NB4 (cell line): ENCODE data around the gene ARHGEF7.

Source experiments
- DNase-seq: peaks from one replicate; pipeline ENCODE4 v3.0.0; 2010; ENCODE audit warnings: low read depth
- H3K4me3 ChIP-seq: one replicate; pipeline ENCODE4 v1.5.1; 2011; ENCODE audit warnings: mild to moderate bottlenecking, low read depth, low read length, moderate library complexity
- MYC ChIP-seq: IDR thresholded peaks from 2 replicates; pipeline ENCODE4 v1.6.1; 2011; ENCODE audit warnings: low read depth, low read length
- POLR2A ChIP-seq: IDR thresholded peaks from 2 replicates; pipeline ENCODE4 v1.6.1; 2011; ENCODE audit warnings: mild to moderate bottlenecking; ENCODE audit not compliant: insufficient read length; ENCODE audit errors: extremely low read depth
- TF ChIP-seq, protein P1 (sequence below): IDR thresholded peaks from 2 replicates; pipeline ENCODE4 v1.6.1; 2011; ENCODE audit warnings: low read depth, low read length
- TF ChIP-seq, protein P2 (sequence below): IDR thresholded peaks from one replicate; pipeline ENCODE4 v1.5.1; 2012; ENCODE audit warnings: low read depth, low read length

ARHGEF7 gene

GRCh38 chr13:111302045-111302726, 187.1 kb downstream of the ARHGEF7 start:
- no peak overlapping the region for H3K4me3 ChIP-seq
- DNase-seq: no peak
- TF ChIP-seq POLR2A: no peak
- TF ChIP-seq MYC: no peak
- TF ChIP-seq, protein P1, sequence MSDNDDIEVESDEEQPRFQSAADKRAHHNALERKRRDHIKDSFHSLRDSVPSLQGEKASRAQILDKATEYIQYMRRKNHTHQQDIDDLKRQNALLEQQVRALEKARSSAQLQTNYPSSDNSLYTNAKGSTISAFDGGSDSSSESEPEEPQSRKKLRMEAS: no peak
- TF ChIP-seq, protein P2, sequence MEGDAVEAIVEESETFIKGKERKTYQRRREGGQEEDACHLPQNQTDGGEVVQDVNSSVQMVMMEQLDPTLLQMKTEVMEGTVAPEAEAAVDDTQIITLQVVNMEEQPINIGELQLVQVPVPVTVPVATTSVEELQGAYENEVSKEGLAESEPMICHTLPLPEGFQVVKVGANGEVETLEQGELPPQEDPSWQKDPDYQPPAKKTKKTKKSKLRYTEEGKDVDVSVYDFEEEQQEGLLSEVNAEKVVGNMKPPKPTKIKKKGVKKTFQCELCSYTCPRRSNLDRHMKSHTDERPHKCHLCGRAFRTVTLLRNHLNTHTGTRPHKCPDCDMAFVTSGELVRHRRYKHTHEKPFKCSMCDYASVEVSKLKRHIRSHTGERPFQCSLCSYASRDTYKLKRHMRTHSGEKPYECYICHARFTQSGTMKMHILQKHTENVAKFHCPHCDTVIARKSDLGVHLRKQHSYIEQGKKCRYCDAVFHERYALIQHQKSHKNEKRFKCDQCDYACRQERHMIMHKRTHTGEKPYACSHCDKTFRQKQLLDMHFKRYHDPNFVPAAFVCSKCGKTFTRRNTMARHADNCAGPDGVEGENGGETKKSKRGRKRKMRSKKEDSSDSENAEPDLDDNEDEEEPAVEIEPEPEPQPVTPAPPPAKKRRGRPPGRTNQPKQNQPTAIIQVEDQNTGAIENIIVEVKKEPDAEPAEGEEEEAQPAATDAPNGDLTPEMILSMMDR: no peak

GRCh38 chr13:111303559-111303958, 188.4 kb downstream of the ARHGEF7 start:
- no peak overlapping the region for H3K4me3 ChIP-seq
- no peak for DNase-seq
- TF ChIP-seq, protein P1: no peak
- TF ChIP-seq POLR2A (no peak), MYC (no peak)
- TF ChIP-seq, protein P2: no peak

DNA sequence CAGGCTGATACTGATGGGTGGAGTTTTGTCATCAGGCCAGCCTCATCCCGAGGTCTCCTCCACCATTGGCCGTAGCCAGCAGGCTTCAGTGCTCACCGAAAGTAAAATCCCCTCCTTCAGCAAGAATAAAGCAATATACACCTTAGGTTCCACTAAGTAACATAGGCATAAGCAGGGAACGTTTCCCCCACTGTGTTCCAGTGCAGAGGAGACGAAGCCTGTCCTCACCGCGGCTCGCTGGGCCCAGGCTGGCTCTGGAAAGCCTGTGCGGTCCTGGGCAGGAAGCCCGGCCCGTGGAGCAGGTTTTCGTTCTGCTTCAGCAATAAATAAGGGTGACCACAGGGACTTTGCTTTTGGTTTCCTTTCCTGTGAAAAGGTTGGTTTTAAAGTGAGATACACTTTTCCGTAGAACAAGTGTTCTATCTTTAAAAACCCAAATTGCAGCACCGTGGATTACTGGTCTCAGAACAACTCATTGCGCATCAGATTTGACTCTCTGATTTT, 189.0 kb downstream of the ARHGEF7 start:
- no peak for TF ChIP-seq MYC
- TF ChIP-seq, protein P1: no peak
- TF ChIP-seq, protein P2: no peak
- TF ChIP-seq POLR2A: no peak
- no peak for DNase-seq
- no peak overlapping the region for H3K4me3 ChIP-seq

DNA sequence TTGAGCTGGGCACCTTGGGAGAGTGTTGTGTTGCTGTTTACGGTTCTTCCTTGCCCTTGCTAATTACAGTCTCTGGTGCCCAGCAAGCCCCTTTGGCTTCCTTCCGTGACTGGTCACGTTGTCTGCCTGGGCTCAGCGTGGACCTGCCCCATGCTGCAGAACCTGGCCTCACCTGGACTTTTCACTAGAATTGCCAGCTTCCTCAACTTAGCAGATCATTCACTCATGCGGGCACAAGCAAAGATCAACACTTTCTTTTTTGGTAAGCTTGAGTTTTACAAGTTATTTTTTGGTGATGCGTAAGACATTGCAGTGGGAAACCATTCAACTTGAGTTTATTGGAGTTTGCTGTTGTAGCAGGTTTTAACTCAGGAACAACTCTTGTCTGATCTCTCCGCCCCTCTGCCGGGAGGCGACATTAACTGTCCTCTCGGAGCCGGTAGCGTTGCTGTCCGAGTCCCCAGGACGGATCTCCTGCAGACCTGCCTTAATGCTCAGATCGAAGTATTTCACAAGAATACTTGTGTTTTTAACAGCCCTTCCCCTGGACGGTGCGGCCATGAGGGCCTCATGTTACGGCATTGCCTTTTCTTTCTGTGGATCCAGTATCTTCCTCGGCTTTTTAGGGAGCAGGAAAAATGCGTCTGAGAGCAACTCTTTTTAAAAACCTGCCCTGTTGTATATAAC, 189.6 kb downstream of the ARHGEF7 start:
- TF ChIP-seq, protein P2: no peak
- TF ChIP-seq MYC: no peak
- TF ChIP-seq, protein P1: no peak
- no peak overlapping the region for H3K4me3 ChIP-seq
- DNase-seq: no peak

- no peak for DNase-seq
- H3K4me3 ChIP-seq: no peak overlapping the region
- no peak for TF ChIP-seq MYC
- TF ChIP-seq, protein P2: no peak
- TF ChIP-seq, protein P1: no peak
- no peak for TF ChIP-seq POLR2A
These were observed 198.0 kb downstream of the ARHGEF7 start for GRCh38 chr13:111312944-111313590.
